HG03108 (cell line): ENCODE results near the gene CIART.
"Not testable (repeated sequence)": the region's sequence is repeated elsewhere in the genome, so short reads cannot be mapped to it uniquely, and the experiment has no call there.

Experiments used
- ATAC-seq: cut with Tn5 transposase; IDR thresholded peaks from one replicate; pipeline ENCODE4 v1.9.1; 2021; ENCODE audit warnings: moderate library complexity; ENCODE audit not compliant: unreplicated experiment

CIART gene

GRCh38 chr1:150281758-150282557, at the start of gene CIART:
Gene CIART (plus strand): TSS chr1:150282554. CDS start chr1:150283268, 714 bp downstream.
- peak; percentile 51 for ATAC-seq

DNA sequence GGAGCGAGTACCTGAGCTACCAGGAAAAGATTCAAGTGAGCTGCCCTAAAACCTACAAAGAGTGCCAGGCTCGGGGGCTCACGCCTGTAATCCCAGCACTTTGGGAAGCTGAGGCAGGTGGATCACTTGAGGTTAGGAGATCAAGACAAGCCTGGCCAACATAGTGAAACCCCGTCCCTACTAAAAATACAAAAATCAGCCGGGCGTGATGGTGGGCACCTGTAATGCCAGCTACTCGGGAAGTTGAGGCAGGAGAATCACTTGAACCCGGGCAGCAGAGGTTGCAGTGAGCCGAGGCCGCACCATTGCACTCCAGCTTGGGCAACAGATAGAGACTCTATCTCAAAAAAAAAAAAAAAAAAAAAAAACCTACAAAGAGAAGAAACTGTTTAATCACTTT, 49.4 kb upstream of the CIART start:
- ATAC-seq = not testable (repeated sequence)

- ATAC-seq = no peak
Measured at GRCh38 chr1:150233359-150234308, 48.7 kb upstream of the CIART start.

DNA sequence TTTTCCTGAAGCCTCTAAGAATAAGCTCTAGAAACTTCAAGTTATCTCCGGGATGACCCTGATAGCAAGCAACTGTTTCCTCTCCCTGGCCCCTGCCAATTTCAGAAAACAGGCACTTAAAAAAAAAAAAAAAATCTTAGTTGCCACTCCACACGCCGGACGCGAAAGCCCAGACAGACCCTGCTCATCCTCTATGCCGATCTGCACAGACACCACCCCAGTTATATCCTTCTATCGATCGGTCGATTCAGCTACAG, 48.1 kb upstream of the CIART start:
- ATAC-seq = no peak

- peak; percentile 42 for ATAC-seq
Measured at GRCh38 chr1:150234566-150235293, 47.6 kb upstream of the CIART start.

DNA sequence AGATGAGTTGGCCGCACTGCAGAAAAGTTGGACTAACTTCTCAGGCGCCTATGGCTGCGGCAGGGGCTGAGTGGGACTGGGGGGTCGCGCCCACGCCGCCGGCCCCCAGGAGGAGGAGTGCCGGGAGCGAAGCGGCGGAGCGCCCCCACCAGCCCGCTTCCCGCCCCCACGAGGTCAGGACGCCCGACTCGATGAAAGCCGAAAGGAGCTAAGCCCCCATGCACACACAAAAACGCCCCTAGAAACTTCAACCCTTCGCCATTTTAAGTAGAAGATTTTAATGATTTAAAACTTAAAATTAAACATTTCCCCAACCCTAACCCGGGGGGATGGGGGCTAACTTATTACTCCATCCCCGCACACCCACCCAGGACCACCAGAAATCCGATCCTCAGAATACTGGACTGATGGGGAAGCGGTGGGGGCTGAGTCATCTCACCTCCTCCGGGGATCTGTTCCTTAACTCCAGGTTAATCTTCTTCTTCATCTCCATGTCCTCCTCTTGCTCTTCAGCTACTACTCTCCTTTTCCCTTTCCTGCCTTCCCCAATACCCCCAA, 47.0 kb upstream of the CIART start:
- ATAC-seq = no peak

GRCh38 chr1:150235852-150236613, 46.3 kb upstream of the CIART start, which contains the start of gene ANP32E:
Gene ANP32E (minus strand): TSS chr1:150236112. CDS start chr1:150235786, 326 bp downstream.
- ATAC-seq = peak; percentile 73

DNA sequence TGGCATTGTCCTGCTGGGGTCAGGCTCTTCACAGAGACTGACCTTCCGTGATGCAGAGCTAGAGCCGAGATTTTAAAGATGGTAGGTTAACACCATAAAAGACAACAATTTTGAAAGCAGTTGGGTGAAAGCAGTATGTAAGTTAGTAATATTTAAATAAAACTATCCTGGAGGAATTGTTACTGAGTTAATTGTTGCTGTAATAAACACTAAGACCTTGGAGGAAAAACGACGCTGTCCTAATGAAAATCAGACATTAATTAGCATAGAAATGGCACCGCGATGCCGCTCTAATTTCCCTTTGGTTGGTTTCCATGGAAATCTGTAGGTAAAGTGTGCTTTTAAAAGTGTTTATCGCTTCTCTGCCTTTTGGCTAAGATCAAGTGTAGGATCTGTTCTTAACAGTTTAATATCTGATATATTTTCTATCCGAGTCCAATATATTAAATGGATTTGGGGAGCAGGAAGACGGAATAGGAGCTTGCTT, 45.7 kb upstream of the CIART start:
- no peak for ATAC-seq

DNA sequence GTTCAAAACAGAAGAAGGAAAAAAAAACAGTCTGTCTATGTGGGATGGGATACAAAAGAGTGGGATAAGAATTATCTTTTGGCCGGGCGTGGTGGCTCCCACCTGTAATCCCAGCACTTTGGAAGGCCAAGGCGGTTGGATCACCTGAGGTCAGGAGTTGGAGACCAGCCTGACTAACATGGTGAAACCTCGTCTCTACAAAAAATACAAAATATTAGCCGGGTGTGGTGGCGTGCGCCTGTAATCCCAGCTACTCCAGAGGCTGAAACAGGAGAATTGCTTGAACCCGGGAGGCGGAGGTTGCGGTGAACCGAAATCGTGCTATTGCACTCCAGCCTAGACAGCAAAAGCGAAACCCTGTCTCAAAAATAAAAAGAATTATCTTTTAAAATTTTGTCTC, 45.2 kb upstream of the CIART start:
- ATAC-seq = not testable (repeated sequence)

DNA sequence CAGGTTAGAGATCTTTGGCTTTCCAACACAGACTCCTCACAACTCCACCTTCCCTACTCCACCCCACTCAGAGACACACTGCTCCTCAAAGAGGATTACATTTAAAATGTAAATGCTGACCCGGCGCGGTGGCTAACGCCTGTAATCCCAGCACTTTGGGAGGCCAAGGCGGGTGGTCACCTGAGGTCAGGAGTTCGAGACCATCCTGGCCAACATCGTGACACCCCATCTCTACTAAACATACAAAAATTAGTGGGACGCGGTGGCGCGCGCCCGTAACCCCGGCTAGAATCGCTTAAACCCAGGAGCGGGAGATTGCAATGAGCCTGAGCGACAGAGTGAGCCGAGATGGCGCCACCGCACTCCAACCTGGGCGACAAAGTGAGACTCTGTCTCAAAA, 44.6 kb upstream of the CIART start:
- no peak for ATAC-seq

GRCh38 chr1:150243003-150243402, 39.4 kb upstream of the CIART start:
- ATAC-seq = no peak

DNA sequence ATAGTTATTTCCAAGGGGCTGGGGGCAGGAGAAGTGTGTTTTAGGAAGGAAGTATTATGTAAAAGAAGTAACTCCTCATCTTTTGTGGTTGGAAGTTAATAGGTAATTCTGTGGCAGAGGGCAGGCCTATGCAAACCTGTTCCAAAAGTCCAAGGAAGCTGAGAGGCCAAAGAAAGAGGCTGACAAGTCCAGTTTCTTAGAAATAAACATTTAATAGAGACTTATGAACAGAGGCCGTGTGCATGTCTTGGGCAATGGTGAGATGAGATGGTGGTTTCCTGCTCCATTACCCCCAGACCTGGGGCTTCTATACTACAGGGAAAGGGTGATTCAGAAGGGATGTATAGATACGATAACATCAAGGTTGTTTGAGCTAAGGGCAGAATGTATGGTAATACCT, 32.4 kb upstream of the CIART start:
- ATAC-seq = no peak

- peak; percentile 10 for ATAC-seq
Measured at GRCh38 chr1:150256198-150256553, 26.2 kb upstream of the CIART start.

DNA sequence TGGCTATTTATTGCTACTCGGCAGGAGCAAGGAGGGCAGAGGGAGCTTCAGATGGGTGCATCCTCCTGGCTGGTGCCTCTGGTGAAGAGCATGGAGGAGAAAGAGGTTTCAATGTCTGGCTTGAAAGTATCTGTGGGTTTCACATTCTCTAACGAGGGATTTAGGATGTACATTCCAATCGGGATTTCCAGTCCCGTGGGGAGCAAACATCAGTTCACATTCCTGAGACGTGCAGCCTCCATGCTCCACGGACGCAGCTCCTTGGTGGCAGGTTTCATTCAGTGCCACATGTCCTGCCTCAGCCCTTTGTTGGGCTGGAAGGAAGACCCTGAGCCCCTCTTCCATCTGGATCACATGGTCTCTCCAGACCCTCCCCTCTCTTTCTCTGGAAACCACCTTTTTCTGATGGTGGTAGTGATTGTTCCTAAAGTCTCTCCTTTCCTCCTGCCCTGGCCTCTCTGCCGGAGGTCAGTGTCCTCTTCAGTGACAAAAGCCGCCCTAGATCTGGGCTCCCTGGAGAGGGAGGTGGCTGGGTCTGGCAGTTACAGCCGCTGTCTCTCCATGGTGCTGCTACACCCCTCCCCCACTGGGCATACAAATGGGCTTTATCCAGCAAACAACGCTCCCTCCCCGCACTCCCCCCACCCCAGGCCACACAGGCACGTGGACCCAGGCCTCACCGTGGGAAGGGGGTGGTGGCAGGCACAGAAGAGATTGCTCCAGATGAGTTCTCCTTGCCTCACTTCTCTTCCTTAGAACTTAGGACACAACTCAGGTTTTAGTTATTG, 25.6 kb upstream of the CIART start:
- ATAC-seq = no peak

GRCh38 chr1:150257624-150258585, 24.4 kb upstream of the CIART start, which contains the start of gene CA14:
Gene CA14 (plus strand): TSS chr1:150257774. CDS start chr1:150258129, 355 bp downstream.
- no peak for ATAC-seq

- no peak for ATAC-seq
Measured at GRCh38 chr1:150259217-150259616, 23.1 kb upstream of the CIART start.

- ATAC-seq = no peak
Measured at GRCh38 chr1:150259758-150260669, 22.3 kb upstream of the CIART start.
